Natural killer cell treated with Interleukin-12 subunit alpha and Interleukin-12 subunit beta and Interleukin-15 and Interleukin-18, amount 100 ng/mL, for 72 hours (primary cell): Measurements from ENCODE around the gene IWS1. TPM values are rescaled to one million over a fixed set of nuclear protein-coding genes. Genes with fewer than 3 reads are reported as not detected.

ENCODE experiments used
- ATAC-seq, 2 donors: fragments of 150-1000 bp; cut with Tn5 transposase in 1 of 2; sonication (Bioruptor Pico), chemical (Tn5 transposase) in 1 of 2; 2 replicates each; pipeline ENCODE4 v1.10.0; 2021
- DNase-seq: peaks from one replicate; pipeline ENCODE4 v3.0.0; 2022; ENCODE audit warnings: low spot score
- H3K27ac Mint-ChIP-seq, 2 donors: 1 replicate in 1 of 2; 2 replicates in 1 of 2; pipeline ENCODE4 v1.8.0; 2022; ENCODE audit warnings: mixed read lengths in 2 of 2, mild to moderate bottlenecking in 1 of 2, moderate library complexity in 1 of 2
- H3K27me3 Mint-ChIP-seq, 2 donors: 1 replicate in 1 of 2; 2 replicates in 1 of 2; pipeline ENCODE4 v1.8.0; 2022; ENCODE audit warnings: mixed read lengths in 2 of 2
- H3K36me3 Mint-ChIP-seq: one replicate; pipeline ENCODE4 v1.8.0; 2022; ENCODE audit warnings: mixed read lengths
- H3K4me1 Mint-ChIP-seq, 2 donors: 1 replicate in 1 of 2; 2 replicates in 1 of 2; pipeline ENCODE4 v1.8.0; 2022; ENCODE audit warnings: low read depth in 2 of 2, mixed read lengths in 2 of 2, mild to moderate bottlenecking in 1 of 2
- H3K4me3 Mint-ChIP-seq: one replicate; pipeline ENCODE4 v1.8.0; 2022; ENCODE audit warnings: mixed read lengths
- H3K9me3 Mint-ChIP-seq: 2 replicates; pipeline ENCODE4 v1.8.0; 2022; ENCODE audit warnings: mixed read lengths
- total RNA-seq, 2 donors: library from RNA; stranded (reverse); gene quantifications; one replicate each; pipeline ENCODE4 v1.2.3, GENCODE V29; 2022

Gene IWS1
- total RNA-seq, 2 donors from 2014 or later: 45.3 to 49.5 TPM

- Mint-ChIP-seq H3K4me1 (peaks cover 35 to 45% of the 10 kb centered on the region in 2 donors), H3K4me3 (peak overlapping the region; percentile 36), H3K27me3 (no peaks in the 10 kb centered on the region), H3K36me3 (peaks cover 32% of the 10 kb centered on the region), H3K27ac (peak overlapping the region; percentile 52 to 79), H3K9me3 (no peaks in the 10 kb centered on the region)
- DNase-seq (no peak), ATAC-seq (peak; percentile 77 to 78)
These were observed 40.6 kb downstream of the IWS1 start for GRCh38 chr2:127485694-127486071.

DNA sequence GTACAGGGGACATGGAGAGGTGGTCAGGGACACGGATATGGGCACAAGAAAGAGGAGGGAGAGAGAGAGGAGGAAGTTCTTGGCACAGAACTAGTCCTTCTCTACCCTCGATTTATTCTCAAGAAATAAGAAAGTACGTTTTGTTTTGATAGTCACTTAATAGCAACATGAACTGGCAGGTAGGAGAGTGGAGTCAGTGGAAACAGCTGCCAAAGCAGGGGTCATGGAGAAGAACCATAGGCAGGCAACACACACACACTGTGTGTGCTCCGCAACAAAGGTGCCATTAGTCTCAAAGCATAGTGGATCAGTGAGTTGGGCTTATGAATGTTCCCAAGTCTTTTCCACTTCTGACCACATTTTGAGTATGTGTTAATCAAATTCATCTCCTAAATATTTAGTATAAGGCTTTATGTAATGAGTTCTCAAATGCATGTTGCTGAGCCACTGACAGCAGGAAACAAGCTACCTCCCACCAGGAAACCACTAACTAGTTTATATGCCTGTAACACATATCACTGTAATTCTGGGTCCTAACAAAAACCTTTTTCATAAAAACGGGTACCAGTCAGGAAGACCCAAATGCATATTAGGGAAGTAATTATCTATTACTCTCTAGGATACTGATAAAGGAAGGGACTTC, 41.1 kb downstream of the IWS1 start:
- H3K9me3 Mint-ChIP-seq: no peaks in the 10 kb centered on the region
- no peaks in the 10 kb centered on the region for H3K27me3 Mint-ChIP-seq
- H3K4me1 Mint-ChIP-seq: peaks cover 35 to 45% of the 10 kb centered on the region in 2 donors
- DNase-seq (no peak), ATAC-seq (peak in 1 of 2 donors; percentile 52)
- no peak overlapping the region for H3K4me3 Mint-ChIP-seq
- H3K27ac Mint-ChIP-seq: peak overlapping the region; percentile 52 to 79
- peaks cover 32% of the 10 kb centered on the region for H3K36me3 Mint-ChIP-seq

DNA sequence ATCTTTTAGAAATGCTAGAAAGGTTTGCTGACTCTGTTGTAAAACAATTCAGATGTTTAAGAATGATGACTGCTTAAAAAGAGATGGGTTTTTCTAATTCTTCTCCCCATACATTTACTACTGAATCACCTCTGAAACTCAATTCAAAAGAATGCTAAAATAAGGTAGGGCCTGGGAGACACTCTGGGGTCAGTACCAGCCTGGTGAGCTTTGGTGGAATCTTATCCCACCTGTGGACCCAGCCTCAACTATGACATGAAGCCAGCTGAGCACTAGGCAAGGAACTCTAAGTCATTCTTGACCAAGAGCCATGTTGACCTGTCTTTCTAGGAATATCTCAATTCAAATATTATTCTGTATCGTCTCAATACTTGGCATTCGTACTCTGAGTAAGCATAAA, 44.3 kb downstream of the IWS1 start:
- ATAC-seq (no peak), DNase-seq (no peak)
- Mint-ChIP-seq H3K27ac (no peak overlapping the region), H3K4me1 (peaks cover 26 to 27% of the 10 kb centered on the region in 2 donors), H3K27me3 (no peaks in the 10 kb centered on the region), H3K4me3 (no peak overlapping the region), H3K9me3 (no peaks in the 10 kb centered on the region), H3K36me3 (peaks cover 17% of the 10 kb centered on the region)

DNA sequence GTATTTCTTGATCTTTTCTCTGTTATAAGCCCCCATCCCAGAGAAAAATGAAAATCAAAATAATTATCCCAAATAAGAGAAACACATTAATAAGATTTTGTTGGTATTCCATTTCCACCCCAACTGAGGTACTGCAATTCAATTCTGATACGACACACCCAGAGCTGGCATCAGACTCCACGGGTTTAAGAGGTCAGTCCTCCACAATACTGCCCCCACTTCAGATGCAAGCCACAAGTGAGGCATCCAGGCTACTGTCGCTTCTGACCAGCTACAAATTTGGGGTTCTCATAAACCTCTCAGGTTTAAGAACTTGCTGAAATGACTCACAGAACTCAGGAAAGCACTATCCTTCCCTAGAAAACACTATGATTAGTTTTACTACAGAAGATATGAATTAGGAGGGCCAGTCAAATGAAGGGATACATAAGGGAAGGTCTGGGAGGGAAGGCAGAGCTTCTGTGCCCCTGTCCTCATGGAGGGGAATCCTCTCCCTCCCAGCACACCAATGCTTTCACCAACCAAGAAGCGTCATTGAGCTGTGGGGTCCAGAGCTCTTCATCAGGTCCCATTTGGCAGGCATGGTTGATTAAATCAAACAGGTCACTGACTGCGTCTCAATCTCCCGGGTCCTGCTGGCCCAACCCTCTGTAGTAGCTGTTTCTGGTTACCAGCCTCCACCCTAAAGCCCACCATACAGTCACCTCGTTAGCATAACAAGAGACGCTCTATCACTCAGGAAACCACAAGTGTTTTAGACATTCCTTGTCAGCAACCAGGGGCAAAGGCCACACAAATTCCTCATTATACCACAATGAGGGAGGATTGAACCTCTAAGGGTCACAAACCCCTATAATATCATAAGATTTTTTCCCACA, 46.2 kb downstream of the IWS1 start:
- H3K27ac Mint-ChIP-seq: no peak overlapping the region
- peaks cover 20% of the 10 kb centered on the region for H3K36me3 Mint-ChIP-seq
- no peak for ATAC-seq
- no peak overlapping the region for H3K4me3 Mint-ChIP-seq
- peaks cover 5% of the 10 kb centered on the region for H3K9me3 Mint-ChIP-seq
- no peak for DNase-seq
- no peaks in the 10 kb centered on the region for H3K27me3 Mint-ChIP-seq
- H3K4me1 Mint-ChIP-seq: peaks cover 8% of the 10 kb centered on the region in 2 donors

- no peak overlapping the region for H3K4me3 Mint-ChIP-seq
- H3K4me1 Mint-ChIP-seq: peaks cover 0 to 2% of the 10 kb centered on the region in 2 donors
- no peaks in the 10 kb centered on the region for H3K27me3 Mint-ChIP-seq
- H3K36me3 Mint-ChIP-seq: peaks cover 23% of the 10 kb centered on the region
- H3K9me3 Mint-ChIP-seq: peaks cover 5% of the 10 kb centered on the region
- H3K27ac Mint-ChIP-seq: no peak overlapping the region
- DNase-seq (no peak), ATAC-seq (no peak)
These were observed 47.0 kb downstream of the IWS1 start for GRCh38 chr2:127479219-127479825.

GRCh38 chr2:127475788-127476187, 50.5 kb downstream of the IWS1 start:
- Mint-ChIP-seq H3K27me3 (no peaks in the 10 kb centered on the region), H3K9me3 (peaks cover 5% of the 10 kb centered on the region), H3K4me1 (peaks cover 0 to 2% of the 10 kb centered on the region in 2 donors), H3K36me3 (peaks cover 13% of the 10 kb centered on the region), H3K4me3 (no peak overlapping the region), H3K27ac (no peak overlapping the region)
- no peak for ATAC-seq
- DNase-seq: no peak

- no peak overlapping the region for H3K27ac Mint-ChIP-seq
- H3K9me3 Mint-ChIP-seq: peaks cover 5% of the 10 kb centered on the region
- H3K4me1 Mint-ChIP-seq: peaks cover 0 to 3% of the 10 kb centered on the region in 2 donors
- no peak for ATAC-seq
- no peaks in the 10 kb centered on the region for H3K27me3 Mint-ChIP-seq
- H3K4me3 Mint-ChIP-seq: no peak overlapping the region
- DNase-seq: no peak
- H3K36me3 Mint-ChIP-seq: peaks cover 13% of the 10 kb centered on the region
These were observed 54.0 kb downstream of the IWS1 start for GRCh38 chr2:127472268-127472667.

- H3K27me3 Mint-ChIP-seq: no peaks in the 10 kb centered on the region
- no peak for ATAC-seq
- DNase-seq: no peak
- H3K27ac Mint-ChIP-seq: no peak overlapping the region
- H3K4me3 Mint-ChIP-seq: no peak overlapping the region
- H3K9me3 Mint-ChIP-seq: peaks cover 5% of the 10 kb centered on the region
- peaks cover 13% of the 10 kb centered on the region for H3K36me3 Mint-ChIP-seq
- peaks cover 0 to 3% of the 10 kb centered on the region in 2 donors for H3K4me1 Mint-ChIP-seq
These were observed 54.9 kb downstream of the IWS1 start for GRCh38 chr2:127471286-127471988.

DNA sequence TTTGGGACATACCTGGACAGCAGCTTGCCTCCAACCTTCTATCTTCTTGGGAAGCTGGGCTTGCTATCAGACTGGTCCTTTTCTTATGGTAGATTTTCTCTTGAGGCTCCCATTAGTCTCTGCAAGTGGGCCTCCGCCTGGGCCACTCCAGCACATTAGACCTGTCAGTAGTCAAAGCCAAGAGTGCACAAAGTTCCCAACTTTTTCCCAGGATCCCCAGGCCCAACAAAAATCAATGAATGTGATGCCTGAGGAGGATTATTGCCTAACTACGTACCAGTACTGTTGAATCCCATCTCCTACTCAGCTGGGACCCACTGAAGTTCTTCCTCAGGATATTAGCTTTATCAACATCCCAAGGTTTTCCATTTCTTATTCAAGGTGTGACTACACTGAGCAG, 56.3 kb downstream of the IWS1 start:
- H3K9me3 Mint-ChIP-seq: no peaks in the 10 kb centered on the region
- DNase-seq (no peak), ATAC-seq (no peak)
- no peaks in the 10 kb centered on the region for H3K27me3 Mint-ChIP-seq
- H3K4me1 Mint-ChIP-seq: peaks cover 0 to 6% of the 10 kb centered on the region in 2 donors
- H3K36me3 Mint-ChIP-seq: peaks cover 2% of the 10 kb centered on the region
- H3K27ac Mint-ChIP-seq: no peak overlapping the region
- no peak overlapping the region for H3K4me3 Mint-ChIP-seq

- no peaks in the 10 kb centered on the region for H3K9me3 Mint-ChIP-seq
- H3K27me3 Mint-ChIP-seq: no peaks in the 10 kb centered on the region
- DNase-seq (no peak), ATAC-seq (no peak)
- H3K4me3 Mint-ChIP-seq: no peak overlapping the region
- H3K36me3 Mint-ChIP-seq: no peaks in the 10 kb centered on the region
- H3K4me1 Mint-ChIP-seq: peaks cover 0 to 6% of the 10 kb centered on the region in 2 donors
- H3K27ac Mint-ChIP-seq: no peak overlapping the region
These were observed 57.2 kb downstream of the IWS1 start for GRCh38 chr2:127469051-127469450.

- Mint-ChIP-seq H3K4me3 (no peak overlapping the region), H3K27ac (no peak overlapping the region), H3K4me1 (peaks cover 0 to 6% of the 10 kb centered on the region in 2 donors), H3K9me3 (no peaks in the 10 kb centered on the region), H3K27me3 (no peaks in the 10 kb centered on the region), H3K36me3 (no peaks in the 10 kb centered on the region)
- ATAC-seq: no peak
- no peak for DNase-seq
These were observed 61.0 kb downstream of the IWS1 start for GRCh38 chr2:127465258-127465657.

GRCh38 chr2:127464470-127465257, 61.6 kb downstream of the IWS1 start:
- DNase-seq (no peak), ATAC-seq (no peak)
- H3K9me3 Mint-ChIP-seq: no peaks in the 10 kb centered on the region
- peaks cover 0 to 6% of the 10 kb centered on the region in 2 donors for H3K4me1 Mint-ChIP-seq
- H3K27ac Mint-ChIP-seq: no peak overlapping the region
- no peaks in the 10 kb centered on the region for H3K27me3 Mint-ChIP-seq
- no peak overlapping the region for H3K4me3 Mint-ChIP-seq
- no peaks in the 10 kb centered on the region for H3K36me3 Mint-ChIP-seq
